ENCODE measurements around the gene PIK3R1.
"Not testable (repeated sequence)": the region's sequence is repeated elsewhere in the genome, so short reads cannot be mapped to it uniquely, and the experiment has no call there.

The PIK3R1 gene

GRCh38 chr5:68227532-68228160 is 12.1 kb downstream of the PIK3R1 start:
- DNase-seq = no peak

GRCh38 chr5:68229416-68229815 is 13.9 kb downstream of the PIK3R1 start:
- DNase-seq = no peak

- DNase-seq = no peak
Measured at GRCh38 chr5:68230285-68230684, 14.7 kb downstream of the PIK3R1 start.

GRCh38 chr5:68231414-68232076 is 16.0 kb downstream of the PIK3R1 start:
- DNase-seq = no peak

- DNase-seq = no peak
Measured at GRCh38 chr5:68232277-68232676, 16.7 kb downstream of the PIK3R1 start.

- no peak for DNase-seq
Measured at GRCh38 chr5:68233075-68233474, 17.5 kb downstream of the PIK3R1 start.

- DNase-seq = not testable (repeated sequence)
Measured at GRCh38 chr5:68235229-68235628, 19.7 kb downstream of the PIK3R1 start.

GRCh38 chr5:68237715-68238114 is 22.2 kb downstream of the PIK3R1 start:
- no peak for DNase-seq

GRCh38 chr5:68239487-68239886 is 23.9 kb downstream of the PIK3R1 start:
- no peak for DNase-seq

GRCh38 chr5:68240202-68240601 is 24.6 kb downstream of the PIK3R1 start:
- no peak for DNase-seq

- no peak for DNase-seq
Measured at GRCh38 chr5:68240771-68241170, 25.2 kb downstream of the PIK3R1 start.

GRCh38 chr5:68242743-68243142 is 27.2 kb downstream of the PIK3R1 start:
- no peak for DNase-seq

- DNase-seq = no peak
Measured at GRCh38 chr5:68243251-68243650, 27.7 kb downstream of the PIK3R1 start.

- DNase-seq = no peak
Measured at GRCh38 chr5:68243681-68244080, 28.1 kb downstream of the PIK3R1 start.

GRCh38 chr5:68245319-68245718 is 29.8 kb downstream of the PIK3R1 start:
- no peak for DNase-seq

- no peak for DNase-seq
Measured at GRCh38 chr5:68246802-68247201, 31.2 kb downstream of the PIK3R1 start.

- no peak for DNase-seq
Measured at GRCh38 chr5:68247627-68248026, 32.1 kb downstream of the PIK3R1 start.

- no peak for DNase-seq
Measured at GRCh38 chr5:68248896-68249295, 33.3 kb downstream of the PIK3R1 start.

- DNase-seq = no peak
Measured at GRCh38 chr5:68249520-68249919, 34.0 kb downstream of the PIK3R1 start.

GRCh38 chr5:68250661-68251298 is 35.2 kb downstream of the PIK3R1 start:
- DNase-seq = no peak

GRCh38 chr5:68251386-68251785 is 35.8 kb downstream of the PIK3R1 start:
- DNase-seq = no peak

- no peak for DNase-seq
Measured at GRCh38 chr5:68251804-68252522, 36.4 kb downstream of the PIK3R1 start.

Measured in NCI-H510A (cell line).